ENCODE data around the gene LEF1.

LEF1 gene
- 199 to 608 (median 498) reads per million in 3 experiments for total RNA-seq

GRCh38 chr4:108168671-108169523 lies at the start of gene LEF1:
Gene LEF1, minus strand, starts transcription at chr4:108168932. Its CDS starts 1,165 bp downstream, at chr4:108167767.
- DNase-seq: peak; percentile 56

- no peak for DNase-seq
Measured at GRCh38 chr4:108216510-108216909, 47.8 kb upstream of the LEF1 start.

GRCh38 chr4:108215055-108215454 lies 46.3 kb upstream of the LEF1 start:
- DNase-seq: no peak

GRCh38 chr4:108213723-108214122 lies 45.0 kb upstream of the LEF1 start:
- no peak for DNase-seq

- no peak for DNase-seq
Measured at GRCh38 chr4:108213308-108213707, 44.6 kb upstream of the LEF1 start.

GRCh38 chr4:108210989-108211835 lies 42.5 kb upstream of the LEF1 start:
- DNase-seq: no peak

GRCh38 chr4:108209489-108209888 lies 40.8 kb upstream of the LEF1 start:
- no peak for DNase-seq

GRCh38 chr4:108205859-108206258 lies 37.1 kb upstream of the LEF1 start:
- no peak for DNase-seq

GRCh38 chr4:108204518-108204917 lies 35.8 kb upstream of the LEF1 start:
- no peak for DNase-seq

- DNase-seq: no peak
Measured at GRCh38 chr4:108203377-108203776, 34.6 kb upstream of the LEF1 start.

- no peak for DNase-seq
Measured at GRCh38 chr4:108201774-108202173, 33.0 kb upstream of the LEF1 start.

GRCh38 chr4:108199881-108200280 lies 31.1 kb upstream of the LEF1 start:
- DNase-seq: no peak

GRCh38 chr4:108193886-108194672 lies 25.3 kb upstream of the LEF1 start:
- no peak for DNase-seq

- no peak for DNase-seq
Measured at GRCh38 chr4:108192935-108193334, 24.2 kb upstream of the LEF1 start.

- no peak for DNase-seq
Measured at GRCh38 chr4:108192056-108192455, 23.3 kb upstream of the LEF1 start.

- no peak for DNase-seq
Measured at GRCh38 chr4:108191269-108191914, 22.7 kb upstream of the LEF1 start.

GRCh38 chr4:108188770-108189169 lies 20.0 kb upstream of the LEF1 start:
- DNase-seq: no peak

- DNase-seq: no peak
Measured at GRCh38 chr4:108185252-108185651, 16.5 kb upstream of the LEF1 start.

GRCh38 chr4:108184453-108185049 lies 15.8 kb upstream of the LEF1 start:
- DNase-seq: no peak

- no peak for DNase-seq
Measured at GRCh38 chr4:108181704-108182103, 13.0 kb upstream of the LEF1 start.

- no peak for DNase-seq
Measured at GRCh38 chr4:108180513-108180912, 11.8 kb upstream of the LEF1 start.

GRCh38 chr4:108175966-108176365 lies 7.2 kb upstream of the LEF1 start:
- DNase-seq: no peak
